ENCODE data around the gene ILRUN. TPM values are rescaled to one million over a fixed set of nuclear protein-coding genes. Genes with fewer than 3 reads are reported as not detected.

ILRUN gene
- total and polyA plus RNA-seq, 9 of the 15 experiments (the other 6 are each of a cell fraction or from before 2014, with no cell fraction given), result 24.9 to 78.9 (median 53.4) TPM

DNA sequence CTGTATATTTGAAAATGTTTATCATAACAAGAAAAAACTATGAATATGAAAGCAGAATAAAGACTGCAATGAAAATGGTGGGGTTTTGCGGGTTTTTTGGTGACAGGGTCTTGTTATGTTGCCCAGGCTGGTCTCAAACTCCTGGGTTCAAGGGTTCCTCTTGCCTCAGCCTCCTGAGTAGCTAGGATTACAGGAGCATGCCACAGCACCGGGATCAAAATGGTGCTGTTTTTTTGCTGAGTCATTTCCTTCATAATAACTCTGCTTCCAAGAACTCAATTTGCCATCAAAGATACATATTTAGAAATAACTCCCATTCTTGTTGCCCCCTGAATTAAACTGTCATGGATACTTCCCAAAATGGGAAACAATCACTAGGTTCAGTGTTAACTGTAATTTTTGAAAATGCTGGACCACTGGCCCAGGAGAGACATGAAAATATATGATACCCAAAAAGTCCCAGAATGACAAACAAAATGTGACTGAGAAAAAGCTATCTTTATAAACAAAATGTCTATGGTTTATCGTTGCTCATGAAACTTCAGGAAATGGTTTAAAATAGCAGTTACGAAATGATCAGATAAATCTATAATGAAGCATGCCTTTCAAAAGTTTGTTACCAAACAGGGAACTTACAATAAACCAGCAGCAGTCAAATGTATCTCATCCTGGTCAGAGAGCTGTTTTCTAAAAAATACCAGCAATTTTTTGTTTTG is 32.2 kb downstream of the ILRUN start (continued):
- TF ChIP-seq, protein P1, sequence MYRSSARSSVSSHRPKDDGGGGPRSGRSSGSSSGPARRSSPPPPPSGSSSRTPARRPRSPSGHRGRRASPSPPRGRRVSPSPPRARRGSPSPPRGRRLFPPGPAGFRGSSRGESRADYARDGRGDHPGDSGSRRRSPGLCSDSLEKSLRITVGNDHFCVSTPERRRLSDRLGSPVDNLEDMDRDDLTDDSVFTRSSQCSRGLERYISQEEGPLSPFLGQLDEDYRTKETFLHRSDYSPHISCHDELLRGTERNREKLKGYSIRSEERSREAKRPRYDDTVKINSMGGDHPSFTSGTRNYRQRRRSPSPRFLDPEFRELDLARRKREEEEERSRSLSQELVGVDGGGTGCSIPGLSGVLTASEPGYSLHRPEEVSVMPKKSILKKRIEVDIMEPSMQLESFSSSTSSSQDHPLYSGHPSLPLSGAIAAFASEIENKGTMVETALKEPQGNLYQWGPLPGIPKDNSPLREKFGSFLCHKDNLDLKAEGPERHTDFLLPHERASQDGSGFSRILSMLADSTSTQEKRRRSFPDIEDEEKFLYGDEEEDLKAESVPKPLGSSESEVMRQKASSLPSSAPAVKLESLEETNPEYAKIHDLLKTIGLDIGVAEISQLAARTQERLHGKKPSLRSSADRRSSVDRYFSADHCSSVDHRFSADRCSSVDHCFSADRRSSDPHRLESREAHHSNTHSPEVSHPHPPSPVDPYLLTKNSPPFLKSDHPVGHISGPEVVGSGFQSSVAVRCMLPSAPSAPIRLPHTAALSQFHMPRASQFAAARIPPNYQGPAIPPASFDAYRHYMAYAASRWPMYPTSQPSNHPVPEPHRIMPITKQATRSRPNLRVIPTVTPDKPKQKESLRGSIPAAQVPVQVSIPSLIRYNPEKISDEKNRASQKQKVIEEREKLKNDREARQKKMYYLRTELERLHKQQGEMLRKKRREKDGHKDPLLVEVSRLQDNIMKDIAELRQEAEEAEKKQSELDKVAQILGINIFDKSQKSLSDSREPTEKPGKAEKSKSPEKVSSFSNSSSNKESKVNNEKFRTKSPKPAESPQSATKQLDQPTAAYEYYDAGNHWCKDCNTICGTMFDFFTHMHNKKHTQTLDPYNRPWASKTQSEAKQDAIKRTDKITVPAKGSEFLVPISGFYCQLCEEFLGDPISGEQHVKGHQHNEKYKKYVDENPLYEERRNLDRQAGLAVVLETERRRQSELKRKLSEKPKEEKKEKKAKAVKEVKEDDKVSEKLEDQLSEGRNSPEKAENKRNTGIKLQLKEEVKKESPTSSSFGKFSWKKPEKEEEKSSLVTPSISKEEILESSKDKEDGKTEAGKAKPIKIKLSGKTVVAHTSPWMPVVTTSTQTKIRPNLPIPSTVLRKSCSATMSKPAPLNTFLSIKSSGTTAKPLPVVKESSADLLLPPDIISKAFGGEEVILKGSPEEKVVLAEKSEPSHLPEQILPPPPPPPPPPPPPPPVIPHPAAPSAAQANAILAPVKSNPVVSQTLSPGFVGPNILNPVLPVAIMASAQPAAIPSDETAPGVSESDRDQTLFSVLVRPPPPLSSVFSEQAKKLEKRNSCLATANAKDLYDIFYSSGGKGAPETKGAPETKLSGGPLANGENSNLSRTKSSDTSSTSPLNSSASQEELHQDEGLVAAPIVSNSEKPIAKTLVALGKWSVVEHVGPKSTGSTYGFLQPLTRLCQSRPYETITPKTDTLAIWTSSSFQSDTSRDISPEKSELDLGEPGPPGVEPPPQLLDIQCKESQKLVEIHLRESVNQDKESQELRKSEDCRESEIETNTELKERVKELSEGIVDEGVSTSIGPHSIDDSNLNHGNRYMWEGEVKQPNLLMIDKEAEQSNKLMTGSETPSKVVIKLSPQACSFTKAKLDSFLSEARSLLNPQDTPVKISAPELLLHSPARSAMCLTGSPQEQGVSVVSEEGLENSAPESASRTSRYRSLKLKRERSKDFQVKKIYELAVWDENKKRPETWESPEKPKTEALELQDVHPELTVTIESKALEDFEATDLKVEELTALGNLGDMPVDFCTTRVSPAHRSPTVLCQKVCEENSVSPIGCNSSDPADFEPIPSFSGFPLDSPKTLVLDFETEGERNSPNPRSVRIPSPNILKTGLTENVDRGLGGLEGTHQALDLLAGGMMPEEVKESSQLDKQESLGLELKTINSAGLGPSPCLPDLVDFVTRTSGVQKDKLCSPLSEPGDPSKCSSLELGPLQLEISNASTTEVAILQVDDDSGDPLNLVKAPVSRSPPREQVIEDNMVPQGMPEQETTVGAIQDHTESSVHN (IDR thresholded peaks at IDR 0.05; ENCODE audit: borderline replicate concordance in 1 of 2, low read depth in 1 of 2), result peak in 1 of 2 experiments; percentile 22; a peak in 1 of 4 replicates
- TF ChIP-seq, protein P2, sequence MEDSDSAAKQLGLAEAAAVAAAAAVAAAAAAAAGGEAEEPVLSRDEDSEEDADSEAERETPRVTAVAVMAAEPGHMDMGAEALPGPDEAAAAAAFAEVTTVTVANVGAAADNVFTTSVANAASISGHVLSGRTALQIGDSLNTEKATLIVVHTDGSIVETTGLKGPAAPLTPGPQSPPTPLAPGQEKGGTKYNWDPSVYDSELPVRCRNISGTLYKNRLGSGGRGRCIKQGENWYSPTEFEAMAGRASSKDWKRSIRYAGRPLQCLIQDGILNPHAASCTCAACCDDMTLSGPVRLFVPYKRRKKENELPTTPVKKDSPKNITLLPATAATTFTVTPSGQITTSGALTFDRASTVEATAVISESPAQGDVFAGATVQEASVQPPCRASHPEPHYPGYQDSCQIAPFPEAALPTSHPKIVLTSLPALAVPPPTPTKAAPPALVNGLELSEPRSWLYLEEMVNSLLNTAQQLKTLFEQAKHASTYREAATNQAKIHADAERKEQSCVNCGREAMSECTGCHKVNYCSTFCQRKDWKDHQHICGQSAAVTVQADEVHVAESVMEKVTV (CRISPR knock-in tag; IDR thresholded peaks at IDR 0.05), result peak; percentile 22; the same call in 1 of the 2 replicates
- no peak for TF ChIP-seq ILK (tag; IDR thresholded peaks at IDR 0.05; ENCODE audit: borderline replicate concordance, low read depth)
- peak; percentile 37; the same call in 1 of the 2 replicates for TF ChIP-seq ZNF239 (CRISPR knock-in tag; IDR thresholded peaks at IDR 0.05)
- 0 out of 2 replicates have a peak, but pooled peaks have one; percentile 22 for TF ChIP-seq ZNF584 (CRISPR knock-in tag; IDR thresholded peaks at IDR 0.05; ENCODE audit: low read depth)
- no peak for TF ChIP-seq SIRT6 (IDR thresholded peaks at IDR 0.05; ENCODE audit: low read depth, low read length)
- TF ChIP-seq NR4A1 (CRISPR knock-in tag; IDR thresholded peaks at IDR 0.05), result no peak
- TF ChIP-seq NR4A1 (tag; IDR thresholded peaks at IDR 0.05), result peak; percentile 82; the same call in 1 of the 2 replicates
- no peak for TF ChIP-seq NEUROD1 (IDR thresholded peaks at IDR 0.05; ENCODE audit: borderline replicate concordance, low read depth, low read length, partially characterized antibody)
- TF ChIP-seq ZFX (CRISPR knock-in tag; IDR thresholded peaks at IDR 0.05), result no peak
- TF ChIP-seq, protein P3, sequence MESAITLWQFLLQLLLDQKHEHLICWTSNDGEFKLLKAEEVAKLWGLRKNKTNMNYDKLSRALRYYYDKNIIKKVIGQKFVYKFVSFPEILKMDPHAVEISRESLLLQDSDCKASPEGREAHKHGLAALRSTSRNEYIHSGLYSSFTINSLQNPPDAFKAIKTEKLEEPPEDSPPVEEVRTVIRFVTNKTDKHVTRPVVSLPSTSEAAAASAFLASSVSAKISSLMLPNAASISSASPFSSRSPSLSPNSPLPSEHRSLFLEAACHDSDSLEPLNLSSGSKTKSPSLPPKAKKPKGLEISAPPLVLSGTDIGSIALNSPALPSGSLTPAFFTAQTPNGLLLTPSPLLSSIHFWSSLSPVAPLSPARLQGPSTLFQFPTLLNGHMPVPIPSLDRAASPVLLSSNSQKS (CRISPR knock-in tag; IDR thresholded peaks at IDR 0.05), result peak; percentile 65; the same call in 1 of the 2 replicates
- peak; percentile 76 for TF ChIP-seq ETV1 (tag; conservative IDR thresholded peaks at IDR 0.05; ENCODE audit: low read depth)
- TF ChIP-seq ZSCAN29 (IDR thresholded peaks at IDR 0.05), result no peak
- TF ChIP-seq MTF1 (CRISPR knock-in tag; IDR thresholded peaks at IDR 0.05; ENCODE audit: borderline replicate concordance), result no peak
- no peak for TF ChIP-seq SRSF1 (IDR thresholded peaks at IDR 0.05; ENCODE audit: low read depth, low read length)
- peak; percentile 100 for TF ChIP-seq MAFG (tag; conservative IDR thresholded peaks at IDR 0.05)

All from K562 (cell line).